Adrenal gland (tissue), 12 donors: ENCODE results near the gene ANGPTL7. TPM values are rescaled to one million over a fixed set of nuclear protein-coding genes. Genes with fewer than 3 reads are reported as not detected.

ENCODE experiments used
- DNase-seq, 7 donors: peaks; one replicate each; pipeline ENCODE4 v3.0.0-alpha.2; 2019 to 2020
- H3K27ac ChIP-seq, 5 donors: fragments of 200-600 bp; sonication (generic) in 4 of 5; 1 replicate in 3 of 5; 2 replicates in 2 of 5; pipeline versions ENCODE4 v1.5.1 to v1.8.0; 2016 to 2020; ENCODE audit warnings: mild to moderate bottlenecking in 1 of 5
- H3K27me3 ChIP-seq: fragments of 200-600 bp; 2 replicates; pipeline ENCODE4 v1.8.0; 2021
- H3K36me3 ChIP-seq, 2 donors: fragments of 200-600 bp; replicated peaks in 1 of 2; 1 replicate in 1 of 2; 2 replicates in 1 of 2; pipeline versions ENCODE4 v1.5.1 to v1.8.0; 2018 to 2022
- H3K4me1 ChIP-seq, 2 donors: fragments of 200-600 bp; replicated peaks in 1 of 2; 1 replicate in 1 of 2; 2 replicates in 1 of 2; pipeline versions ENCODE4 v1.5.1 to v1.8.0; 2018 to 2021
- H3K4me3 ChIP-seq, 4 donors: fragments of 200-600 bp; sonication (generic) in 3 of 4; one replicate each; pipeline ENCODE4 v1.5.1; 2016 to 2018
- H3K9me3 ChIP-seq, 3 donors: fragments of 200-600 bp; sonication (generic) in 1 of 3; replicated peaks in 1 of 3; 1 replicate in 2 of 3; 2 replicates in 1 of 3; pipeline versions ENCODE4 v1.5.1 to v1.8.0; 2016 to 2021
- CTCF ChIP-seq, 6 experiments: fragments of 450-650 bp in 4 of 6; fragments of 200-600 bp in 2 of 6; sonication (generic) in 1 of 6; IDR thresholded peaks; 1 replicate in 5 of 6; 2 replicates in 1 of 6; pipeline versions ENCODE4 v1.5.1 to v1.8.0; 2016 to 2021; ENCODE audit warnings: antibody characterized with exemption in 6 of 6, mild to moderate bottlenecking in 2 of 6, moderate library complexity in 1 of 6
- POLR2A ChIP-seq, 2 donors: fragments of 450-650 bp; IDR thresholded peaks; one replicate each; pipeline ENCODE4 v1.6.1; 2017; ENCODE audit warnings: antibody characterized with exemption in 2 of 2, mild to moderate bottlenecking in 2 of 2, moderate library complexity in 1 of 2
- WGBS, 4 donors: extraction: QIAGEN DNeasy Blood & Tissue Kit in 2 of 4; methylation state at CpG; one replicate each; pipeline versions ENCODE4 v1.1.5 to v1.1.7; 2013 to 2017; 5-methylcytosine and 5-hydroxymethylcytosine counted together
- intact Hi-C, 2 donors: fragments of 100-400 bp; cut with DNase I; formaldehyde crosslinking; loops; one replicate each; pipeline versions ENCODE4 v1.14.1 to v1.15.0; 2022 to 2023
- polyA plus RNA-seq, 3 donors: library from polyadenylated mRNA; stranded (reverse); fragments of 200-250 nt in 2 of 3; fragments of 350-450 nt in 1 of 3; fragmentation: Illumina TruSeq in 1 of 3; extraction: RNeasy Lipid Tissue Mini Kit (QIAGEN cat#74804) in 1 of 3; gene quantifications; one replicate each; pipeline ENCODE4 v1.2.3, GENCODE V29; 2013 to 2014
- total RNA-seq, 9 donors: library from RNA; depleted of rRNA in 4 of 9; stranded (reverse); fragments of >200 nt in 4 of 9; fragments of 120-200 nt in 1 of 9; fragmentation: NEBNext Ultra II Directional in 1 of 9; extraction: Animal tissue kit (Norgen Biotek cat#: 25700) in 1 of 9; gene quantifications; one replicate each; pipeline versions ENCODE4 v1.1.0 to v1.2.4, GENCODE V29; 2013 to 2023
- donor health status: healthy with polysubstance abuse.
- donor health status: Bipolar disorder and iron deficiency.
- donor health status: DM: yes; HTN: yes; CAD: no.
- donor health status: DM: no; HTN: no; CAD: no.
- donor health status: DM: no; HTN: no; CAD: no.
- donor health status: DM: yes; HTN: yes; CAD: no.

ANGPTL7 gene
- total and polyA plus RNA-seq, 12 donors = 0.12 to 8.5 (median 2.1) TPM

- intact Hi-C loops = no loop called here
- Histone ChIP-seq H3K27me3 (no peaks in the 10 kb centered on the region), H3K27ac (peak overlapping the region in 1 of 5 donors; percentile 46), H3K9me3 (no peaks in the 10 kb centered on the region), H3K36me3 (peaks cover 0 to 5% of the 10 kb centered on the region in 2 donors), H3K4me1 (peaks cover 3 to 24% of the 10 kb centered on the region in 2 donors), H3K4me3 (no peak overlapping the region)
- DNase-seq = no peak
- TF ChIP-seq POLR2A (IDR thresholded peaks at IDR 0.05) (no peak), CTCF (IDR thresholded peaks at IDR 0.05) (no peak)
Observed at GRCh38 chr1:11180342-11180744, 8.8 kb upstream of the ANGPTL7 start.

- Histone ChIP-seq H3K4me1 (peaks cover 3 to 25% of the 10 kb centered on the region in 2 donors), H3K27me3 (no peaks in the 10 kb centered on the region), H3K27ac (no peak overlapping the region), H3K36me3 (peaks cover 0 to 5% of the 10 kb centered on the region in 2 donors), H3K4me3 (no peak overlapping the region), H3K9me3 (no peaks in the 10 kb centered on the region)
- DNase-seq = no peak
- TF ChIP-seq CTCF (IDR thresholded peaks at IDR 0.05) (no peak), POLR2A (IDR thresholded peaks at IDR 0.05) (no peak)
- intact Hi-C loops = no loop called here
- WGBS, 4 donors = 94 to 100% (median 97%) methylated on average over 3 of the region's 3 CpGs
Observed at GRCh38 chr1:11182884-11183283, 6.3 kb upstream of the ANGPTL7 start.

- TF ChIP-seq CTCF (IDR thresholded peaks at IDR 0.05) (no peak), POLR2A (IDR thresholded peaks at IDR 0.05) (no peak)
- no peaks in the 10 kb centered on the region for H3K27me3 ChIP-seq
- H3K9me3 ChIP-seq = no peaks in the 10 kb centered on the region
- H3K4me3 ChIP-seq = no peak overlapping the region
- DNase-seq = no peak
- intact Hi-C loops = no loop called here
- peaks cover 0 to 10% of the 10 kb centered on the region in 2 donors for H3K36me3 ChIP-seq
- WGBS, 4 donors = 78 to 90% (median 84%) methylated on average over 1 of the region's 1 CpG
- H3K4me1 ChIP-seq = peaks cover 0 to 15% of the 10 kb centered on the region in 2 donors
- peak overlapping the region in 1 of 5 donors; percentile 7 for H3K27ac ChIP-seq
Observed at GRCh38 chr1:11184973-11185372, 4.2 kb upstream of the ANGPTL7 start.

GRCh38 chr1:11187000-11187399, 2.2 kb upstream of the ANGPTL7 start:
- TF ChIP-seq POLR2A (IDR thresholded peaks at IDR 0.05) (no peak), CTCF (IDR thresholded peaks at IDR 0.05) (no peak)
- Histone ChIP-seq H3K4me3 (no peak overlapping the region), H3K36me3 (peaks cover 0 to 12% of the 10 kb centered on the region in 2 donors), H3K9me3 (no peaks in the 10 kb centered on the region), H3K4me1 (peaks cover 0 to 12% of the 10 kb centered on the region in 2 donors), H3K27ac (no peak overlapping the region), H3K27me3 (no peaks in the 10 kb centered on the region)
- intact Hi-C loops = no loop called here
- DNase-seq = no peak
- WGBS, 4 donors = 83 to 95% (median 93%) methylated on average over 3 of the region's 3 CpGs
